OCI-LY3 (cell line): ENCODE results near the gene RPN2.

Experiments used
- EZH2phosphoT487 ChIP-seq: fragments of 200-600 bp; shearing (Covaris generic); IDR thresholded peaks from 2 replicates; pipeline ENCODE4 v1.6.1; 2018; ENCODE audit warnings: antibody characterized with exemption, mixed run types, low read depth
- TF ChIP-seq, protein P1 (sequence below): fragments of 200-600, 300-600 bp; sonication (generic); IDR thresholded peaks from 2 replicates; pipeline ENCODE4 v1.5.1; 2014; ENCODE audit warnings: antibody characterized with exemption, low read length, low read depth

DNA sequence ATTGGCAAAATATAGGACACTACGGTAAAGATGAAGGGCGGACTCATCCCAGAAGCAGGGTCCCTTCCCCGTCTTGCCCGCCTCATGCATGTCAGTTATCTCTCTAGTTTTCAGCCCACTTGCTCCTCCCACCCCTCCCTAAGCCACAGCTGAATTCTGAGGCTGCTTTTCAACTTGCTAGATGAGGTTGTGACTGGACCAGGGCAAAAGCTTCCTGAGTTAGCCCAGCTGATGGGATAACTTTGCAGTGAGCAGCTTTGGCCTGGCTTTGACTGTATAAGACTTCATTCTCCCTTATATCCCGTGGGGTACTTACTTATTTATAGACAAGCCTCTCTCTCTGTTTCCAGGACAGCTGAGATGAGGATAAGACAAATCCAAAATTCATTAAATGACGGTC lies 59.3 kb downstream of the RPN2 start:
- TF ChIP-seq, protein P1, sequence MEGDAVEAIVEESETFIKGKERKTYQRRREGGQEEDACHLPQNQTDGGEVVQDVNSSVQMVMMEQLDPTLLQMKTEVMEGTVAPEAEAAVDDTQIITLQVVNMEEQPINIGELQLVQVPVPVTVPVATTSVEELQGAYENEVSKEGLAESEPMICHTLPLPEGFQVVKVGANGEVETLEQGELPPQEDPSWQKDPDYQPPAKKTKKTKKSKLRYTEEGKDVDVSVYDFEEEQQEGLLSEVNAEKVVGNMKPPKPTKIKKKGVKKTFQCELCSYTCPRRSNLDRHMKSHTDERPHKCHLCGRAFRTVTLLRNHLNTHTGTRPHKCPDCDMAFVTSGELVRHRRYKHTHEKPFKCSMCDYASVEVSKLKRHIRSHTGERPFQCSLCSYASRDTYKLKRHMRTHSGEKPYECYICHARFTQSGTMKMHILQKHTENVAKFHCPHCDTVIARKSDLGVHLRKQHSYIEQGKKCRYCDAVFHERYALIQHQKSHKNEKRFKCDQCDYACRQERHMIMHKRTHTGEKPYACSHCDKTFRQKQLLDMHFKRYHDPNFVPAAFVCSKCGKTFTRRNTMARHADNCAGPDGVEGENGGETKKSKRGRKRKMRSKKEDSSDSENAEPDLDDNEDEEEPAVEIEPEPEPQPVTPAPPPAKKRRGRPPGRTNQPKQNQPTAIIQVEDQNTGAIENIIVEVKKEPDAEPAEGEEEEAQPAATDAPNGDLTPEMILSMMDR: no peak
- no peak for TF ChIP-seq EZH2phosphoT487
